ENCODE data around the gene FKBP4. TPM values are rescaled to one million over a fixed set of nuclear protein-coding genes. Genes with fewer than 3 reads are reported as not detected.

Gene FKBP4
- total and polyA plus RNA-seq, 4 donors, result 18.2 to 50.2 (median 33.4) TPM

GRCh38 chr12:2792671-2793500 is 1.9 kb upstream of the FKBP4 start:
- Histone ChIP-seq H3K36me3 (ENCODE audit: control insufficient read depth in 1 of 2, insufficient read depth in 2 of 2, low read length in 1 of 2) (peaks cover 0 to 3% of the 10 kb centered on the region in 2 donors), H3K27ac (ENCODE audit: low read depth in 1 of 2, low read length in 2 of 2) (no peak overlapping the region), H3K9me3 (ENCODE audit: control insufficient read depth, low read length) (no peaks in the 10 kb centered on the region), H3K27me3 (ENCODE audit: control insufficient read depth in 1 of 2, insufficient read depth in 2 of 2, low read length in 1 of 2) (no peaks in the 10 kb centered on the region), H3K4me3 (ENCODE audit: low read length in 2 of 2) (no peak overlapping the region), H3K4me1 (ENCODE audit: control insufficient read depth in 1 of 2, insufficient read depth in 2 of 2, low read length in 2 of 2) (peaks cover 0 to 2% of the 10 kb centered on the region in 2 donors)
- no peak for ATAC-seq (ENCODE audit: low FRiP score)
- 88% methylated on average over 25 of the region's 25 CpGs for WGBS, 2 donors
- no peak for DNase-seq
- intact Hi-C loops (cut with DNase I), result no loop called here

GRCh38 chr12:2793561-2793960 is 1.2 kb upstream of the FKBP4 start:
- DNase-seq, result no peak

GRCh38 chr12:2794191-2794735 is 507 bp upstream of the FKBP4 start:
- peak; percentile 77 for ATAC-seq (ENCODE audit: low FRiP score)
- intact Hi-C loops (cut with DNase I), result no loop called here
- H3K27ac ChIP-seq (ENCODE audit: low read depth in 1 of 2, low read length in 2 of 2), result peak overlapping the region in 1 of 2 donors; percentile 4

More at GRCh38 chr12:2793561-2793960, 1.2 kb upstream of the FKBP4 start:
- Histone ChIP-seq H3K4me3 (ENCODE audit: low read length in 2 of 2) (no peak overlapping the region), H3K9me3 (ENCODE audit: control insufficient read depth, low read length) (no peaks in the 10 kb centered on the region), H3K4me1 (ENCODE audit: control insufficient read depth in 1 of 2, insufficient read depth in 2 of 2, low read length in 2 of 2) (peaks cover 0 to 3% of the 10 kb centered on the region in 2 donors), H3K27me3 (ENCODE audit: control insufficient read depth in 1 of 2, insufficient read depth in 2 of 2, low read length in 1 of 2) (no peaks in the 10 kb centered on the region), H3K27ac (ENCODE audit: low read depth in 1 of 2, low read length in 2 of 2) (no peak overlapping the region), H3K36me3 (ENCODE audit: control insufficient read depth in 1 of 2, insufficient read depth in 2 of 2, low read length in 1 of 2) (peaks cover 0 to 5% of the 10 kb centered on the region in 2 donors)
- 90 to 94% methylated on average over 21 of the region's 21 CpGs for WGBS, 2 donors
- intact Hi-C loops (cut with DNase I), result no loop called here
- ATAC-seq (ENCODE audit: low FRiP score), result no peak

GRCh38 chr12:2795291-2796186 is 769 bp downstream of the FKBP4 start:
- peak; percentile 86 for ATAC-seq (ENCODE audit: low FRiP score)
- Histone ChIP-seq H3K27me3 (ENCODE audit: control insufficient read depth in 1 of 2, insufficient read depth in 2 of 2, low read length in 1 of 2) (no peaks in the 10 kb centered on the region), H3K4me3 (ENCODE audit: low read length in 2 of 2) (peak overlapping the region; percentile 58 to 94), H3K27ac (ENCODE audit: low read depth in 1 of 2, low read length in 2 of 2) (peak overlapping the region in 1 of 2 donors; percentile 64), H3K4me1 (ENCODE audit: control insufficient read depth in 1 of 2, insufficient read depth in 2 of 2, low read length in 2 of 2) (peaks cover 0 to 3% of the 10 kb centered on the region in 2 donors), H3K36me3 (ENCODE audit: control insufficient read depth in 1 of 2, insufficient read depth in 2 of 2, low read length in 1 of 2) (peaks cover 0 to 17% of the 10 kb centered on the region in 2 donors), H3K9me3 (ENCODE audit: control insufficient read depth, low read length) (no peaks in the 10 kb centered on the region)
- 0 to 1% methylated on average over 34 to 111 of the region's 111 CpGs for WGBS, 2 donors
- intact Hi-C loops (cut with DNase I), result loop anchor here in 1 of 2 donors (2.0 kb wide), 1 partner anchor 17 kb away; the partner anchor contains the start of gene ITFG2
- DNase-seq, result peak; percentile 87 to 93

More at GRCh38 chr12:2794191-2794735, 507 bp upstream of the FKBP4 start:
- H3K4me1 ChIP-seq (ENCODE audit: control insufficient read depth in 1 of 2, insufficient read depth in 2 of 2, low read length in 2 of 2), result peaks cover 0 to 3% of the 10 kb centered on the region in 2 donors
- 2% methylated on average over 48 to 49 of the region's 49 CpGs for WGBS, 2 donors
- no peaks in the 10 kb centered on the region for H3K9me3 ChIP-seq (ENCODE audit: control insufficient read depth, low read length)
- DNase-seq, result no peak
- H3K4me3 ChIP-seq (ENCODE audit: low read length in 2 of 2), result peak overlapping the region; percentile 32 to 58
- H3K36me3 ChIP-seq (ENCODE audit: control insufficient read depth in 1 of 2, insufficient read depth in 2 of 2, low read length in 1 of 2), result peaks cover 0 to 7% of the 10 kb centered on the region in 2 donors
- H3K27me3 ChIP-seq (ENCODE audit: control insufficient read depth in 1 of 2, insufficient read depth in 2 of 2, low read length in 1 of 2), result no peaks in the 10 kb centered on the region

GRCh38 chr12:2796187-2796666 is 1.5 kb downstream of the FKBP4 start:
- WGBS, 2 donors, result 5% methylated on average over 14 of the region's 14 CpGs
- H3K4me1 ChIP-seq (ENCODE audit: control insufficient read depth in 1 of 2, insufficient read depth in 2 of 2, low read length in 2 of 2), result peaks cover 0 to 3% of the 10 kb centered on the region in 2 donors

DNA sequence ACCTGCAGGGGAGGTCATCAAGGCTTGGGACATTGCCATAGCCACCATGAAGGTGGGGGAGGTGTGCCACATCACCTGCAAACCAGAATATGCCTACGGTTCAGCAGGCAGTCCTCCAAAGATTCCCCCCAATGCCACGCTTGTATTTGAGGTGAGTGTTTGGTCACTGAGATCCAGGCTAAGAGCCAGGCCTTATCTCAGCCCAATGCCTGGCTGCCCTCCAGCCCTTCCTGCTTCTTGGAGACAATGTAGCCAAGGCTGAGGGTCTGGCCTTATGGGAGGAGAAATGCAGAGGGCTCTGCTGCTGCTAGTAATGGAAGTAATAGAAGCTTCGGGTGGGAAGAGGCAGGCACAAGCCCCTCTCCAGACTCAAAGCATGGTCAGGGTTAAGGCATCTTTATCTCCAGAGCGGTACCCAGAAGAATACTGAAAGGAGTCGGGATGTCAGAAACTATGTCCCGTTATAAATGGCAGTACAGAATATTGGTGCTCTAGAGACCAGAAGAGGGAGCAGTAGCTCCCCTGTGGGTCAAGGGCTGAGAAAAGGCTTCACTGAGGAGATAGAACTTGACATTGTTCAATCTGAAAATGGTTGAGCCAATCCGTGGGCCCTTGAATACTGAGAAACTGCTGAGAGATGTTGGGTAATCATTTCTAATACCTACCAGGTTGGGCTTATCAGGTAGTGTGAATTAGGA is 3.1 kb downstream of the FKBP4 start:
- ATAC-seq (ENCODE audit: low FRiP score) (no peak), DNase-seq (no peak)
- Histone ChIP-seq H3K27me3 (ENCODE audit: control insufficient read depth in 1 of 2, insufficient read depth in 2 of 2, low read length in 1 of 2) (no peaks in the 10 kb centered on the region), H3K4me1 (ENCODE audit: control insufficient read depth in 1 of 2, insufficient read depth in 2 of 2, low read length in 2 of 2) (peaks cover 0 to 3% of the 10 kb centered on the region in 2 donors), H3K9me3 (ENCODE audit: control insufficient read depth, low read length) (no peaks in the 10 kb centered on the region), H3K4me3 (ENCODE audit: low read length in 2 of 2) (no peak overlapping the region), H3K27ac (ENCODE audit: low read depth in 1 of 2, low read length in 2 of 2) (no peak overlapping the region), H3K36me3 (ENCODE audit: control insufficient read depth in 1 of 2, insufficient read depth in 2 of 2, low read length in 1 of 2) (peaks cover 0 to 21% of the 10 kb centered on the region in 2 donors)
- 45 to 51% methylated on average over 7 of the region's 7 CpGs for WGBS, 2 donors
- intact Hi-C loops (cut with DNase I), result loop anchor here in 1 of 2 donors (2.0 kb wide), 1 partner anchor 15 kb away; the partner anchor contains the start of gene ITFG2

More at GRCh38 chr12:2796187-2796666, 1.5 kb downstream of the FKBP4 start:
- intact Hi-C loops (cut with DNase I), result loop anchor here in 1 of 2 donors (2.0 kb wide), 1 partner anchor 17 kb away; the partner anchor contains the start of gene ITFG2
- Histone ChIP-seq H3K27ac (ENCODE audit: low read depth in 1 of 2, low read length in 2 of 2) (peak overlapping the region in 1 of 2 donors; percentile 64), H3K27me3 (ENCODE audit: control insufficient read depth in 1 of 2, insufficient read depth in 2 of 2, low read length in 1 of 2) (no peaks in the 10 kb centered on the region), H3K36me3 (ENCODE audit: control insufficient read depth in 1 of 2, insufficient read depth in 2 of 2, low read length in 1 of 2) (peaks cover 0 to 17% of the 10 kb centered on the region in 2 donors), H3K4me3 (ENCODE audit: low read length in 2 of 2) (peak overlapping the region; percentile 58 to 94), H3K9me3 (ENCODE audit: control insufficient read depth, low read length) (no peaks in the 10 kb centered on the region)
- no peak for ATAC-seq (ENCODE audit: low FRiP score)
- no peak for DNase-seq

GRCh38 chr12:2800046-2800570 is 5.3 kb downstream of the FKBP4 start:
- intact Hi-C loops (cut with DNase I), result no loop called here
- peaks cover 0 to 3% of the 10 kb centered on the region in 2 donors for H3K4me1 ChIP-seq (ENCODE audit: control insufficient read depth in 1 of 2, insufficient read depth in 2 of 2, low read length in 2 of 2)
- no peak for DNase-seq
- ATAC-seq (ENCODE audit: low FRiP score), result no peak
- H3K27ac ChIP-seq (ENCODE audit: low read depth in 1 of 2, low read length in 2 of 2), result no peak overlapping the region
- peaks cover 0 to 24% of the 10 kb centered on the region in 2 donors for H3K36me3 ChIP-seq (ENCODE audit: control insufficient read depth in 1 of 2, insufficient read depth in 2 of 2, low read length in 1 of 2)
- no peaks in the 10 kb centered on the region for H3K27me3 ChIP-seq (ENCODE audit: control insufficient read depth in 1 of 2, insufficient read depth in 2 of 2, low read length in 1 of 2)
- WGBS, 2 donors, result 88 to 91% methylated on average over 3 of the region's 3 CpGs
- H3K9me3 ChIP-seq (ENCODE audit: control insufficient read depth, low read length), result no peaks in the 10 kb centered on the region
- H3K4me3 ChIP-seq (ENCODE audit: low read length in 2 of 2), result no peak overlapping the region
